ENCODE data around the gene ERMARD. TPM values are rescaled to one million over a fixed set of nuclear protein-coding genes. Genes with fewer than 3 reads are reported as not detected.

ERMARD gene
- total and polyA plus RNA-seq, 2 donors (not counting 1 experiment from before 2014, with no cell fraction given) = 22.0 to 32.5 TPM

- Histone ChIP-seq H4K20me1 (ENCODE audit: control insufficient read depth, extremely low read depth, insufficient read depth, low read length) (no peaks in the 10 kb centered on the region), H3K27me3 (ENCODE audit: control insufficient read depth, insufficient read depth, low read length) (no peaks in the 10 kb centered on the region), H3K4me1 (ENCODE audit: control insufficient read depth, extremely low read depth, insufficient read depth, low read length) (no peaks in the 10 kb centered on the region), H3K9me3 (ENCODE audit: control insufficient read depth, insufficient read depth, low read depth, low read length) (no peaks in the 10 kb centered on the region), H3K27ac (ENCODE audit: insufficient read depth, low read length) (no peak overlapping the region), H3K36me3 (ENCODE audit: control insufficient read depth, insufficient read depth, low read length) (no peaks in the 10 kb centered on the region), H3K4me2 (ENCODE audit: extremely low read depth, insufficient read depth, low read length) (no peak overlapping the region), H3K79me2 (ENCODE audit: control insufficient read depth, insufficient read depth, low read length) (no peaks in the 10 kb centered on the region), H3K4me3 (replicated peaks in 1 of 4; ENCODE audit: control extremely low read depth in 1 of 4, insufficient read depth in 1 of 4, low read depth in 3 of 4, low read length in 4 of 4) (no peak overlapping the region), H3K9ac (ENCODE audit: insufficient read depth, low read length) (no peak overlapping the region), H2AFZ (ENCODE audit: low read length) (no peak overlapping the region)
- TF ChIP-seq EZH2 (IDR thresholded peaks at IDR 0.05; ENCODE audit: low read length, missing control alignments) = no peak
- TF ChIP-seq CTCF (conservative IDR thresholded peaks at IDR 0.05 in 1 of 2, IDR thresholded peaks at IDR 0.05 in 1 of 2; ENCODE audit: low read depth in 1 of 2, low read length in 2 of 2) = no peak
- no peak for DNase-seq (ENCODE audit: low read depth in 2 of 2)
Observed at GRCh38 chr6:169741344-169741743, 10.1 kb upstream of the ERMARD start.

DNA sequence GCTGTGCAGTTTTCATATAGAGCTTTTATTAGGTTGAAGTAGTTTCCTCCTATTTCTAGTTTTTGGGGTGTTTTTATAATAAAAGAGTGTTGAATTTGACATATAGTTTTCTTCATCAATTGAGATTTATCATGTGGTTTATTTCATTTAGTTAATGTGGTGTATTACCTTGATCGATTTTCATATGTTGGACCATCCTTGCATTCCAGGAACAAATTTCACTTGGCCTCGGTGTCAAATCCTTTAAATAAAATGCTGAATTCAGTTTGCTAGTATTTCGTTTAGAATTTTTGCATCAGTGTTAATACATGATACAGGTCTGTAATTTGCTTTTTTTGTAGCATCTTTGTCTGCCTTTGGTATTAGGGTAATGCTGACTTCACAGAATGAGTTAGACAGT lies 6.0 kb upstream of the ERMARD start:
- no peak for TF ChIP-seq CTCF (conservative IDR thresholded peaks at IDR 0.05 in 1 of 2, IDR thresholded peaks at IDR 0.05 in 1 of 2; ENCODE audit: low read depth in 1 of 2, low read length in 2 of 2)
- no peak for TF ChIP-seq EZH2 (IDR thresholded peaks at IDR 0.05; ENCODE audit: low read length, missing control alignments)
- H3K4me2 ChIP-seq (ENCODE audit: extremely low read depth, insufficient read depth, low read length) = no peak overlapping the region
- no peak overlapping the region for H3K27ac ChIP-seq (ENCODE audit: insufficient read depth, low read length)
- peaks cover 5% of the 10 kb centered on the region for H3K79me2 ChIP-seq (ENCODE audit: control insufficient read depth, insufficient read depth, low read length)
- H3K9me3 ChIP-seq (ENCODE audit: control insufficient read depth, insufficient read depth, low read depth, low read length) = no peaks in the 10 kb centered on the region
- peaks cover 3% of the 10 kb centered on the region for H3K4me1 ChIP-seq (ENCODE audit: control insufficient read depth, extremely low read depth, insufficient read depth, low read length)
- no peak overlapping the region for H3K9ac ChIP-seq (ENCODE audit: insufficient read depth, low read length)
- H3K4me3 ChIP-seq (replicated peaks in 1 of 4; ENCODE audit: control extremely low read depth in 1 of 4, insufficient read depth in 1 of 4, low read depth in 3 of 4, low read length in 4 of 4) = no peak overlapping the region
- no peaks in the 10 kb centered on the region for H4K20me1 ChIP-seq (ENCODE audit: control insufficient read depth, extremely low read depth, insufficient read depth, low read length)
- H2AFZ ChIP-seq (ENCODE audit: low read length) = no peak overlapping the region
- no peaks in the 10 kb centered on the region for H3K36me3 ChIP-seq (ENCODE audit: control insufficient read depth, insufficient read depth, low read length)
- no peaks in the 10 kb centered on the region for H3K27me3 ChIP-seq (ENCODE audit: control insufficient read depth, insufficient read depth, low read length)
- DNase-seq (ENCODE audit: low read depth in 2 of 2) = no peak

DNA sequence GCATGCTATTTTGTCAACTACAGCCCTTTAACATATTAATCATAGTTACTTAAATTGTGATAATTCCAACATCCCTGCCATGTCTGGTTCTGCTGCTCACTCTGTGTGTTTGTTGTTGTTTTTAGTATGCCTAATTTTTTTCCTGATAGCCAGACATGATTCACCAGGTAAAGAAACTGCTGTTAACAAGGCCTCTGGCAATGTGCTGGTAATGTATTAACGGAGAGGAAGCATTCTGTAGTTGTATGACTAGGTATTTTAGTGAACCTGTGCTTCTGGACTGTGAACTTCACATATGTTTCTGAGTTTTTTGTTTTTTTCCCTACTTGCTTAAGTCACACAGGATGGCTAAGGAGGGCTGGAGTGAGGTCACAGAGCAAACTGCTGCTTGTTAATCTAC lies 4.9 kb upstream of the ERMARD start:
- peaks cover 12% of the 10 kb centered on the region for H3K79me2 ChIP-seq (ENCODE audit: control insufficient read depth, insufficient read depth, low read length)
- H3K27me3 ChIP-seq (ENCODE audit: control insufficient read depth, insufficient read depth, low read length) = no peaks in the 10 kb centered on the region
- H3K36me3 ChIP-seq (ENCODE audit: control insufficient read depth, insufficient read depth, low read length) = no peaks in the 10 kb centered on the region
- no peak overlapping the region for H3K4me3 ChIP-seq (replicated peaks in 1 of 4; ENCODE audit: control extremely low read depth in 1 of 4, insufficient read depth in 1 of 4, low read depth in 3 of 4, low read length in 4 of 4)
- no peaks in the 10 kb centered on the region for H3K9me3 ChIP-seq (ENCODE audit: control insufficient read depth, insufficient read depth, low read depth, low read length)
- H4K20me1 ChIP-seq (ENCODE audit: control insufficient read depth, extremely low read depth, insufficient read depth, low read length) = no peaks in the 10 kb centered on the region
- peaks cover 3% of the 10 kb centered on the region for H3K4me1 ChIP-seq (ENCODE audit: control insufficient read depth, extremely low read depth, insufficient read depth, low read length)
- H3K4me2 ChIP-seq (ENCODE audit: extremely low read depth, insufficient read depth, low read length) = no peak overlapping the region
- DNase-seq (ENCODE audit: low read depth in 2 of 2) = no peak
- H3K27ac ChIP-seq (ENCODE audit: insufficient read depth, low read length) = no peak overlapping the region
- no peak for TF ChIP-seq CTCF (conservative IDR thresholded peaks at IDR 0.05 in 1 of 2, IDR thresholded peaks at IDR 0.05 in 1 of 2; ENCODE audit: low read depth in 1 of 2, low read length in 2 of 2)
- no peak for TF ChIP-seq EZH2 (IDR thresholded peaks at IDR 0.05; ENCODE audit: low read length, missing control alignments)
- no peak overlapping the region for H3K9ac ChIP-seq (ENCODE audit: insufficient read depth, low read length)
- H2AFZ ChIP-seq (ENCODE audit: low read length) = no peak overlapping the region
